Dendritic cell treated with granulocyte-macrophage colony-stimulating factor and Interleukin-4, amounts not matched to agents 40 ng/mL and 50 ng/mL, for 4 days (primary cell): ENCODE results near the gene SHISA4.
"Not testable (repeated sequence)": the region's sequence is repeated elsewhere in the genome, so short reads cannot be mapped to it uniquely, and the experiment has no call there.

ENCODE experiments used
- H3K27ac Mint-ChIP-seq: one replicate; pipeline ENCODE4 v1.8.0; 2022; ENCODE audit warnings: mild to moderate bottlenecking, mixed read lengths
- H3K27me3 Mint-ChIP-seq: one replicate; pipeline ENCODE4 v1.8.0; 2022; ENCODE audit warnings: mild to moderate bottlenecking, mixed read lengths
- H3K36me3 Mint-ChIP-seq: one replicate; pipeline ENCODE4 v1.8.0; 2022; ENCODE audit warnings: low read depth, mixed read lengths
- H3K4me1 Mint-ChIP-seq: one replicate; pipeline ENCODE4 v1.8.0; 2022; ENCODE audit warnings: low read depth, mixed read lengths
- H3K4me3 Mint-ChIP-seq: one replicate; pipeline ENCODE4 v1.8.0; 2022; ENCODE audit warnings: mild to moderate bottlenecking, moderate library complexity, mixed read lengths
- H3K9me3 Mint-ChIP-seq: one replicate; pipeline ENCODE4 v1.8.0; 2022; ENCODE audit warnings: mixed read lengths
- intact Hi-C: fragments of 100-400 bp; cut with micrococcal nuclease; formaldehyde crosslinking; loops from one replicate; pipeline ENCODE4 v1.15.0; 2022

SHISA4 gene, protein sequence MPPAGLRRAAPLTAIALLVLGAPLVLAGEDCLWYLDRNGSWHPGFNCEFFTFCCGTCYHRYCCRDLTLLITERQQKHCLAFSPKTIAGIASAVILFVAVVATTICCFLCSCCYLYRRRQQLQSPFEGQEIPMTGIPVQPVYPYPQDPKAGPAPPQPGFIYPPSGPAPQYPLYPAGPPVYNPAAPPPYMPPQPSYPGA

DNA sequence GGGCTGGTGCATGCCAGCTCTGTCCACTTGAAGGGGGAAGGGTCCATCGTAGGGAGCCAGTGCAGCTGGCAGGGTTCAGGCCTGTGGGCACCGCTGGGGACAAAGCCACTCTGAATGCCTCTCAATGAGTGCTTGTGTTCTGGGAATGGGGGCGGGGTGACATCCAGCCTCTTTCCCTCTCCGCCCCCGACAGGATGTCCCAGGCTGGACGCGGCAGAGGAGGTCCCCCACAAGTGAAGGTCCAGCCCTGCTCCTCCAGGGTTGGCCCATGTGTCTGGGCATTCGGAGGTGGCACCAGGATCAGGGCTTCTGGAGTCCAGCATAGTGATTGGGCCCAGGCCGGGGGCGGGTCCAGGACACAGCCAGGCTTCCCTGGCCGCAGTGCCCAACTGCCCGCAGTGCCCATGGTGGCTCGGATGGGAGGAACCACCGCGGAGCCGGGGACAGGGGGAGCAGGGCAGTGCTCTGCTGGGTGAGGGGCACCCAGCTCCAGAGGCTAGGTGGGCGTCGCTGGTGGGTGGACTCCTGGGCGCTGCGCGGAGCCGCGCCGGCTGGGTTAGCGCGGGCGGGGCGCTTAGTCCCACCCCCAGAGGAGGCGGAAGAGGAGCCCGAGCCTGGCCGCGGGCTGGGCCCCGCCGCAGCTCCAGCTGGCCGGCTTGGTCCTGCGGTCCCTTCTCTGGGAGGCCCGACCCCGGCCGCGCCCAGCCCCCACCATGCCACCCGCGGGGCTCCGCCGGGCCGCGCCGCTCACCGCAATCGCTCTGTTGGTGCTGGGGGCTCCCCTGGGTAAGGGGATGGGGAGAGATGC, at the start of gene SHISA4:
TSS of gene SHISA4 (plus strand) at position 617 of the 808 bp plus-strand sequence. CDS start at position 714, 97 bp downstream.
- Mint-ChIP-seq H3K9me3 (no peaks in the 10 kb centered on the region), H3K4me3 (peak within 1 kb of the TSS; percentile 93), H3K36me3 (no peaks in the 10 kb centered on the region), H3K27ac (peak within 1 kb of the TSS; percentile 77), H3K27me3 (peaks cover 64% of the 10 kb centered on the region), H3K4me1 (peaks cover 28% of the 10 kb centered on the region)
- intact Hi-C loops, result no loop called here

DNA sequence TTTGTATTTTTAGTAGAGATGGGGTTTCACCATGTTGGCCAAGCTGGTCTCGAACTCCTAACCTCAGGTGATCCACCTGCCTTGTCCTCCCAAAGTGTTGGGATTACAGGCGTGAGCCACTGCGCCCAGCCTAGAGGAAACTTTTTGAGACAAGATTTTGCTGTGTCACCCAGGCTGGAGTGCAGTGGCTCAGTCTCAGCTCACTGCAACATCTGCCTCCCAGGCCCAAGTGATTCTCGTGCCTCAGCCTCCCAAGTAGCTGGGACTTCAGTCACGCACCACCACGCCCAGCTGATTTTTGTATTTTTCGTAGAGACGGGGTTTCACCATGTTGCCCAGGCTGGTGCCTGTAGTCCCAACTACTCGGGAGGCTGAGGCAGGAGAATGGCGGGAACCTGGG, 49.6 kb upstream of the SHISA4 start:
- H3K4me1 Mint-ChIP-seq, result peaks cover 34% of the 10 kb centered on the region

DNA sequence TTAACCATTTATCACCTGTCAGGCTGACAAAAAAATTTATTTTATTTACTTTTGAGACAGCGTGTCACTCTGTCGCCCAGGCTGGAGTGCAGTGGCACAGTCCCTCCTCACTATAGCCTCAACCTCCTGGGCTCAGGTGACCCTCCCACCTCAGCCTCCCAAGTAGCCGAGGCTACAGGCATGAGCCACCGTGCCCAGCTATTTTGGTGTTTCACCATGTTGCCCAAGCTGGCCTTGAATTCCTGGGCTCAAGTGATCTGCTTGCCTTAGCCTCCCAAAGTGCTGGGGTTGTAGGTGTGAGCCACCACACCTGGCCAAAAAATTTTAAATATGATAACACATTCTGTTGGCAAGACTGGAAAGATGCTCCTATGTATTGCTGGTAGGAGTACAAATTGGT, 48.6 kb upstream of the SHISA4 start:
- intact Hi-C loops, result no loop called here
- Mint-ChIP-seq H3K9me3 (no peaks in the 10 kb centered on the region), H3K27ac (no peak overlapping the region), H3K4me3 (no peak overlapping the region), H3K36me3 (peaks cover 13% of the 10 kb centered on the region), H3K27me3 (no peaks in the 10 kb centered on the region), H3K4me1 (peaks cover 34% of the 10 kb centered on the region)

More for the DNA sequence above, 49.6 kb upstream of the SHISA4 start:
- intact Hi-C loops, H3K4me3 Mint-ChIP-seq, H3K27ac Mint-ChIP-seq, H3K27me3 Mint-ChIP-seq, H3K9me3 Mint-ChIP-seq: not testable (repeated sequence)
- H3K36me3 Mint-ChIP-seq, result peaks cover 21% of the 10 kb centered on the region

DNA sequence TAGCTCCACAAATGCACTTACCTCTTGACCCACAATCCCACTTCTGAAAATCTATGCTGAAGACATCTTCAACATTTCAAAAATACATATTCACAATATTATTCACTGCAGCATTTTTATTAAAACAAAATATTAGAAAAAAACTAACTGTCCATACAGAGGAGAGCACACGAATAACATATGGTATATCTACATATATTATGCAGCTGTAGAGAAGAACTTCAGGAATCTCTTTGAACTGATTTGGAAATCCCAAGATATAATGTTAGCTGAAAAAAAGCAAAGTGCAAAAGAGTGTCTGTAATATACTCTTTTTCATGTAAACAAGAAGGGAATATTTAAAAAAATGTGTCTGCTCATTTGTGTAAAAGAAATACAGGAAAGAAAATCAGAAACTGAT, 48.2 kb upstream of the SHISA4 start:
- H3K36me3 Mint-ChIP-seq, result peaks cover 8% of the 10 kb centered on the region
- intact Hi-C loops, result no loop called here
- no peaks in the 10 kb centered on the region for H3K9me3 Mint-ChIP-seq
- H3K27ac Mint-ChIP-seq, result no peak overlapping the region
- H3K4me3 Mint-ChIP-seq, result no peak overlapping the region
- peaks cover 34% of the 10 kb centered on the region for H3K4me1 Mint-ChIP-seq
- no peaks in the 10 kb centered on the region for H3K27me3 Mint-ChIP-seq

DNA sequence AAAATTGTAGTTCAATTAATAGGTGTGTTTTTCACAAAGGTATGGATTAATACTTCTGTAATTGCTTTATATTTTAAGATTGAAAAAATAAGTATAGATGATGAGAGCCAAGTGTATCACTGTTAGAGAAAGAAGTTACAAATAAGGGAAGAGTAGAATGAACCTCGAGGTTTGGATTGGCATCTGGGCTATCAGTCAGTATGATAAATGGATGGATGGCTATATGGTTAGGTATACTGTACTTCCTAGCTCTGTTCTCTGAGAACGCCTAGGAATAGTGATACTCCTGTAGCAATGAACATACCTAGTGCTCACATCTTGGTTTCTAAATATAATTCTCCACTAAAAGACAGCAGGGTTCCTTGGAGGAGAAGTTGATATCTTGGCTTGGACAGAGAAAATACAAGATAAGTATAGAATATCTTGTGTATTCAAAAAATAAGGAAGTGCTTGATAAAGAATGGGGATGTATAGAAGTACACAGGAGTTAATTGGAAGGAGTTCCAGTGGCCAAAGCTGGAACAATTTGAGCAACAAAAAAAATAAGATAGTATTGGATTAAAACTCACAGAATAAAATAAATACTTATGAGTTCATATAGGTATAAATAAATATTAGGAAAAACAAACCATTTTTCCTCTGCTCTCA, 47.3 kb upstream of the SHISA4 start:
- Mint-ChIP-seq H3K36me3 (peaks cover 4% of the 10 kb centered on the region), H3K4me3 (no peak overlapping the region), H3K9me3 (no peaks in the 10 kb centered on the region), H3K27ac (no peak overlapping the region), H3K4me1 (peaks cover 34% of the 10 kb centered on the region), H3K27me3 (no peaks in the 10 kb centered on the region)
- intact Hi-C loops, result no loop called here

DNA sequence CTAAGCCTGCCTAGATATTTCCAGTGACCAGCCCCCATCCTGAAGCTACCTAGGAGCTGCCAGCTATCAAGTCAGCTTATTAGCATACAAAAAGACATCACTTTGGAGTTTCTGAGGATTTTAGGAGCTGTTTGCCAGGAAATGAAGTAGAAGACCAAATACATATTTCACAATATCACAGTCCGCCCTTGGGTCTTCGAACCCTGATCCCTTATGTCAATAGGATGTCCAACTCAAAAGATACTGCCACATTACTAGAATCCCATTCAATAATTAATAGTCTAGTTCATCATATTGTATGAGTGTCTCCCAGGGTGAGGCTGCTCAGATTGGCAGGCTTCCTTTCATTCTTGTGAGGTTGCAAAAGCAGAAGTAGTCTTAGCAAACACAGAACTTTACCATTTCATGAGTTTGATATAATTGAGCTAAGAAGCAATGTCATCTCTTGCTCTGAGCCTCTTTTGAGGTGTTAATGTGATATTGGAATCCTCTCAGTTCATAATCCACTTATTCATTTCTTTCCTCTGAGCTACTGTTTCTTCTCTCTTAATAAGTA, 46.1 kb upstream of the SHISA4 start:
- Mint-ChIP-seq H3K36me3 (peaks cover 15% of the 10 kb centered on the region), H3K9me3 (no peaks in the 10 kb centered on the region), H3K27ac (no peak overlapping the region), H3K4me1 (peaks cover 32% of the 10 kb centered on the region), H3K27me3 (no peaks in the 10 kb centered on the region), H3K4me3 (no peak overlapping the region)
- intact Hi-C loops, result no loop called here

DNA sequence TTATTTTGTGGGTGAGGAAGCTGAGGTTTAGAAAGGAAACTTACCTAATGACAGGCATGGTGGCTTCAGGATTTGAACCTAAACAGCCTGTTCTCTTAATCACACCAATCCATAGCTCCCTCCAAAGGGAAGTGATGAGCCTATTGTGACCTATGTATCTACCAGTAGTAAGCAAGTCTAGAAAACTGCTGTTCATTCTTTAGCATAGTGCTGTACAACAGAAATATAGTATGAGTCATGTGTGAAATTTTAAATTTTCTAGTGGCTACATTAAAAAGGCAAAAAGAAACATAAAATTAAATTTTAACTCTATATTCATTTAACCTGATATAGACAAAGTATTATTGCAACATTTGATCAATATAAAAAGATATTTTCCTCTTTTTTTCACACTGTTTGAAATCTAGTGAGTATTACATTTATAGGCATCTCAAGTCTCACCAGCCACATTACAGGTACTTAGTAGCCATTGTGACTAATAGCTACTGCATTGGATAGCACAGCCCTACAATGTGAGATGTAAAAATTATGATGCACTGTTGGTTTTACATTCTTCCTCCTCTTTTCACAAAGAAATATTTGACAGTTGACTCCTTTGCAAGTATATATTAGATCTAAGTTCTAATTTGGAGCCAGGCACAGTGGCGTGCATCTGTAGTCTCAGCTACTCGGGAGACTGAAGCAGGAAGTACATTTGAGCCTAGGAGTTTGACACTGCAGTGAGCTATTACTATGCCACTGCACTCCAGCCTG, 43.2 kb upstream of the SHISA4 start:
- Mint-ChIP-seq H3K4me3 (no peak overlapping the region), H3K4me1 (peaks cover 22% of the 10 kb centered on the region), H3K27me3 (no peaks in the 10 kb centered on the region), H3K27ac (no peak overlapping the region), H3K36me3 (peaks cover 37% of the 10 kb centered on the region), H3K9me3 (no peaks in the 10 kb centered on the region)
- intact Hi-C loops, result no loop called here

DNA sequence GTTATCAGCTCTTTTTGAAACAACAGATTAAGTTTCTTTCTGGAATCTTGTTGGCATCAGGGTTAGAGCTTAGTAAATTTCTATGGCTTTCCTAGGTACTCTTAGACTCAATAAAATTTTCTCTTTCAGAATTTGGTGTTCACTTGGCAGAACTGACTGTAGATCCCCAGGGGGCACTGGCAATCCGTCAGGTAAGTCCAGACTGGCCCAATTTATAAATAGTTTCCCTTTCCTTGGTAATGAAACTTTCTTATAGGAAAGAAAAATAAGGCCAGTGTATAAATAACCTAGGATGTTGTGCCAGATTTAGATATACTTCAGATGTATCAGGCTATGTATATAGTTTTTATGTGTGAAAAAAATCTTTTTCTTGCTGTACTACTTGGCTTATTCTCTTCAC, 41.5 kb upstream of the SHISA4 start:
- intact Hi-C loops, result no loop called here
- no peak overlapping the region for H3K4me3 Mint-ChIP-seq
- H3K36me3 Mint-ChIP-seq, result peaks cover 46% of the 10 kb centered on the region
- no peak overlapping the region for H3K27ac Mint-ChIP-seq
- no peaks in the 10 kb centered on the region for H3K27me3 Mint-ChIP-seq
- no peaks in the 10 kb centered on the region for H3K9me3 Mint-ChIP-seq
- H3K4me1 Mint-ChIP-seq, result peaks cover 12% of the 10 kb centered on the region

DNA sequence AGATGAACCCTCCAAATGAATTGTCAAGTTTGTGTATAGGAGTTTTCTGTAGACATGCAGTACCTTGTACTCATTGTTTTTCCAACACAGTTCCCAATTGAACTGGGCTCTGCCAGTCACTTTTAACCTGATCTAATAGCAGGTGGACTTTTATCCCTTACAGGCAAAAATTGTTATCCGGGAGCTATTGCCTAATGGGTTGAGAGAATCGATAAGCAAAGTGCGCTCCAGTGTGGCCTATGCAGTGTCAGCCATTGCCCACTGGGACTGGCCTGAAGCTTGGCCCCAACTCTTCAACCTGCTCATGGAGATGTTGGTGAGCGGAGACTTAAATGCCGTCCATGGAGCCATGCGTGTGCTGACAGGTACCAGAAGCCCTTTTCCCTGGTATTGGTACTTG, 40.5 kb upstream of the SHISA4 start:
- Mint-ChIP-seq H3K4me1 (peaks cover 2% of the 10 kb centered on the region), H3K27me3 (no peaks in the 10 kb centered on the region), H3K36me3 (peaks cover 57% of the 10 kb centered on the region), H3K27ac (no peak overlapping the region), H3K9me3 (no peaks in the 10 kb centered on the region), H3K4me3 (no peak overlapping the region)
- intact Hi-C loops, result no loop called here

DNA sequence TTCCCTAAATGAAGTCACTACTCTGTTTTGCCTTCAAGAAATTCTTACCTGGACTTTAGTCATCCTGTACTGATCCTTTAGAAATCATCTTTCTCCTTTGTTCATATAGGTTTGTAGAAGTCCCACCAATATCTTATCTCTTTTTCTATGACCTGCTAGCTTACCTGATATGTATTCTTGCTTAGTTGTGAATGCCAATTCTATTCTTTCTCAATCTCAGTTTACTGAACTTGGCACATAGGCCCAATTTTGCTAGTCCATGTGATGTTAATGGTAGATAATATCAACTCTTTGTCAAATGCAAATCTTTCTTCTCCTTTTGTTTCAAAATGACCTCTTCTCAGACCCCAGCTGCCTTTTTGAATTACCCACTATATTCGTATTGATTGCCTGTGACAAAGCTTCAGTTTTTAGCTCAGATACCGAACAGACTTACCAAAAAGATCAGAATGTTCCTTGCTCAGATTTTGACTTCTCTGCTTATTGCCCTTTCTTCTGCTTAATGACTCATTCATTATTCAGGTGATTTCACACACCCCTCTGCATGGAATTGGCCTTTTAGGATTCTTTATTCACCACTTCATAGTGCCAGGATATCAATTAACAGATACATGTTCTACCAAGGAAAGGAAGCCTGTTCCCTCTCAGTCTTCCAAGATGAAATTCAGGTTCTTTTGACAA, 39.2 kb upstream of the SHISA4 start:
- Mint-ChIP-seq H3K4me3 (no peak overlapping the region), H3K4me1 (no peaks in the 10 kb centered on the region), H3K9me3 (no peaks in the 10 kb centered on the region), H3K27me3 (no peaks in the 10 kb centered on the region), H3K36me3 (peaks cover 70% of the 10 kb centered on the region), H3K27ac (no peak overlapping the region)
- intact Hi-C loops, result no loop called here

DNA sequence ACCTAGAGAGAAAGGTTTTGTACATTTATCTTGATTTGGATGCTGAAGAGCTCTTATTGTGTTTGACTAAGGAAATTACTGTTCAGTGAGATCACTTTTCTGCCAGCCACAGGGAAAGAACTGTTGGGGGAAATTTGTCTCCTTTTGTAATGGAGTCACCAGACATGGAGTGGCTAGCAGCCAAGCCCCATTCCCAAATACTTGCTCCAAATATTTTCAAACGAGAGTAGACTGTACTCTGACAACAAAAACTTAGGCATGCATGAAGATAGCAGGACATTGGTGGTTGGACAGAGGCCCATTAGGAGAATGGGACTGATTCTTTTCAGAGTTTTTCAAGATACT, 38.7 kb upstream of the SHISA4 start:
- H3K36me3 Mint-ChIP-seq, result peaks cover 75% of the 10 kb centered on the region

DNA sequence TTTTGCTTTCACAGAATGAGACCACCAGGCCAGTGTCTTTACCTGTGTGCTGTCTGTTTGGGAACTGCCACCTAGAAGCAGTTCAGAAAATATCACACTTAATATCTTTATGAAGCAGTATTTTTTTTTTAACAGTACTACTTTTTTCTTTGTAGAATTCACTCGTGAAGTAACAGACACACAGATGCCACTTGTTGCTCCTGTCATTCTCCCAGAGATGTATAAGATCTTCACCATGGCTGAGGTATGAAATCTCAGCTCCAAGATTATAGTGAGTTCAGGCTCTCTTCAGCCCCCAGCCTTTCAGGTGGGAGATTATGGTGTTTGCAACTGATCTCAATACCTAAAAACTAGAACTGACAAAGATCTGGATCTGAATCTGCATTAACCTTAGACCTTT, 36.7 kb upstream of the SHISA4 start:
- Mint-ChIP-seq H3K4me3 (no peak overlapping the region), H3K36me3 (peaks cover 89% of the 10 kb centered on the region), H3K27ac (no peak overlapping the region), H3K27me3 (no peaks in the 10 kb centered on the region), H3K9me3 (no peaks in the 10 kb centered on the region), H3K4me1 (no peaks in the 10 kb centered on the region)
- intact Hi-C loops, result no loop called here

More for the DNA sequence above, 38.7 kb upstream of the SHISA4 start:
- Mint-ChIP-seq H3K4me1 (no peaks in the 10 kb centered on the region), H3K27ac (no peak overlapping the region), H3K27me3 (no peaks in the 10 kb centered on the region), H3K9me3 (no peaks in the 10 kb centered on the region), H3K4me3 (no peak overlapping the region)
- intact Hi-C loops, result no loop called here

DNA sequence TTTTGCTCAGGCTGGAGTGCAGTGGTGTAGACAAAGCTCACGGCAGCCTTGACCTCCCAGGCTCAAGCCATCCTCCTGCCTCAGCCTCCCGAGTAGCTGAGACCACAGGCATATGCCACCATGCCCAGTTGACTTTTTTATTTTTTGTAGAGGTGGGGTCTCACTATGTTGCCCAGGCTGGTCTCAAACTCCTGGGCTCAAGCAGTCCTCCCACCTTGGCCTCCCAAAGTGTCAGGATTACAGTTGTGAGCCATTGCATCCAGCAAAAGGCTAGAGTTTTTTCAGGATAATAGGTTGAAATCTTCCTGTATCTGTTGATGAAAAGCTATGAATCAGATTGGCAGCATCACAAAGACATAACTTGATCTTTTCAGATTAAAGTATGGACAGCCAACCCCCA, 32.0 kb upstream of the SHISA4 start:
- peaks cover 91% of the 10 kb centered on the region for H3K36me3 Mint-ChIP-seq
- H3K9me3 Mint-ChIP-seq, H3K4me1 Mint-ChIP-seq, H3K4me3 Mint-ChIP-seq, intact Hi-C loops, H3K27ac Mint-ChIP-seq, H3K27me3 Mint-ChIP-seq: not testable (repeated sequence)
